ENCODE measurements around the gene TSR3.

The TSR3 gene

GRCh38 chr16:1320097-1320496, 31.6 kb downstream of the TSR3 start:
- Histone ChIP-seq H4K20me1 (ENCODE audit: control insufficient read depth, insufficient read depth, low read depth, low read length) (peaks cover 21% of the 10 kb centered on the region), H3K4me2 (ENCODE audit: low read length) (no peak overlapping the region)

GRCh38 chr16:1319041-1319440, 32.6 kb downstream of the TSR3 start:
- Histone ChIP-seq H3K36me3 (ENCODE audit: control insufficient read depth, low read length) (peaks cover 87% of the 10 kb centered on the region), H3K9me3 (ENCODE audit: control insufficient read depth, insufficient read depth, low read length) (no peaks in the 10 kb centered on the region), H3K79me2 (ENCODE audit: control insufficient read depth, low read length) (peaks cover 48% of the 10 kb centered on the region)

More at GRCh38 chr16:1320097-1320496, 31.6 kb downstream of the TSR3 start:
- Histone ChIP-seq H3K9me3 (ENCODE audit: control insufficient read depth, insufficient read depth, low read length) (no peaks in the 10 kb centered on the region), H3K27ac (ENCODE audit: low read depth, low read length) (no peak overlapping the region), H3K9me2 (replicated peaks; ENCODE audit: control insufficient read depth, low read length) (no peaks in the 10 kb centered on the region), H3F3A (ENCODE audit: control insufficient read depth, insufficient read depth) (no peaks in the 10 kb centered on the region; the same call in 1 of the 2 replicates), H3K36me3 (ENCODE audit: control insufficient read depth, low read length) (peaks cover 82% of the 10 kb centered on the region), H3K4me1 (ENCODE audit: control insufficient read depth, low read length) (no peaks in the 10 kb centered on the region), H3K27me3 (ENCODE audit: control insufficient read depth, low read length) (no peaks in the 10 kb centered on the region), H3K79me2 (ENCODE audit: control insufficient read depth, low read length) (peaks cover 37% of the 10 kb centered on the region), H3K4me3 (ENCODE audit: low read length) (no peak overlapping the region)
- TF ChIP-seq EZH2phosphoT487 (IDR thresholded peaks at IDR 0.05; ENCODE audit: borderline replicate concordance, low read length) = no peak

DNA sequence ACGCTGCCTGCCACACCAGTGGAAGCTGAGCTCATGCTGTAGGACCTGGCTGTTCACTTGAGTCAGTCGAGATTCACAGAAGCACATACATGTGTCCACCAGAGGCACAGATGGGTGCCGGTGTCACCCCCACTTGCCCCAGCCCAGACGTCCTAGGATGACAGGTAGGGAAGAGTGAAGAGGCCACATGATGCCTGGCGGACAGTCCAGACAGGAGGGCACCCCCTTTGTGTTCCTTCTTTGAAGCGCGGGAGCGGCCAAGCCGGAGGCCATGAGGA, 33.5 kb downstream of the TSR3 start:
- TF ChIP-seq, protein P1, sequence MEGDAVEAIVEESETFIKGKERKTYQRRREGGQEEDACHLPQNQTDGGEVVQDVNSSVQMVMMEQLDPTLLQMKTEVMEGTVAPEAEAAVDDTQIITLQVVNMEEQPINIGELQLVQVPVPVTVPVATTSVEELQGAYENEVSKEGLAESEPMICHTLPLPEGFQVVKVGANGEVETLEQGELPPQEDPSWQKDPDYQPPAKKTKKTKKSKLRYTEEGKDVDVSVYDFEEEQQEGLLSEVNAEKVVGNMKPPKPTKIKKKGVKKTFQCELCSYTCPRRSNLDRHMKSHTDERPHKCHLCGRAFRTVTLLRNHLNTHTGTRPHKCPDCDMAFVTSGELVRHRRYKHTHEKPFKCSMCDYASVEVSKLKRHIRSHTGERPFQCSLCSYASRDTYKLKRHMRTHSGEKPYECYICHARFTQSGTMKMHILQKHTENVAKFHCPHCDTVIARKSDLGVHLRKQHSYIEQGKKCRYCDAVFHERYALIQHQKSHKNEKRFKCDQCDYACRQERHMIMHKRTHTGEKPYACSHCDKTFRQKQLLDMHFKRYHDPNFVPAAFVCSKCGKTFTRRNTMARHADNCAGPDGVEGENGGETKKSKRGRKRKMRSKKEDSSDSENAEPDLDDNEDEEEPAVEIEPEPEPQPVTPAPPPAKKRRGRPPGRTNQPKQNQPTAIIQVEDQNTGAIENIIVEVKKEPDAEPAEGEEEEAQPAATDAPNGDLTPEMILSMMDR (IDR thresholded peaks at IDR 0.05; ENCODE audit: low read depth, low read length, poor library complexity, severe bottlenecking) = no peak
- no peak for TF ChIP-seq EZH2phosphoT487 (IDR thresholded peaks at IDR 0.05; ENCODE audit: borderline replicate concordance, low read length)
- H3K4me2 ChIP-seq (ENCODE audit: low read length) = no peak overlapping the region
- H4K20me1 ChIP-seq (ENCODE audit: control insufficient read depth, insufficient read depth, low read depth, low read length) = peaks cover 21% of the 10 kb centered on the region
- H3K9me3 ChIP-seq (ENCODE audit: control insufficient read depth, insufficient read depth, low read length) = no peaks in the 10 kb centered on the region
- peaks cover 56% of the 10 kb centered on the region for H3K79me2 ChIP-seq (ENCODE audit: control insufficient read depth, low read length)
- H3K27ac ChIP-seq (ENCODE audit: low read depth, low read length) = no peak overlapping the region
- peaks cover 86% of the 10 kb centered on the region for H3K36me3 ChIP-seq (ENCODE audit: control insufficient read depth, low read length)
- H3K27me3 ChIP-seq (ENCODE audit: control insufficient read depth, low read length) = no peaks in the 10 kb centered on the region
- no peak overlapping the region for H3K4me3 ChIP-seq (ENCODE audit: low read length)
- H3K4me1 ChIP-seq (ENCODE audit: control insufficient read depth, low read length) = no peaks in the 10 kb centered on the region
- no peaks in the 10 kb centered on the region; the same call in 1 of the 2 replicates for H3F3A ChIP-seq (ENCODE audit: control insufficient read depth, insufficient read depth)
- no peaks in the 10 kb centered on the region for H3K9me2 ChIP-seq (replicated peaks; ENCODE audit: control insufficient read depth, low read length)

More at GRCh38 chr16:1319041-1319440, 32.6 kb downstream of the TSR3 start:
- peaks cover 21% of the 10 kb centered on the region for H4K20me1 ChIP-seq (ENCODE audit: control insufficient read depth, insufficient read depth, low read depth, low read length)
- no peak overlapping the region for H3K4me2 ChIP-seq (ENCODE audit: low read length)
- H3F3A ChIP-seq (ENCODE audit: control insufficient read depth, insufficient read depth) = no peaks in the 10 kb centered on the region; the same call in 1 of the 2 replicates
- TF ChIP-seq, protein P1 (IDR thresholded peaks at IDR 0.05; ENCODE audit: low read depth, low read length, poor library complexity, severe bottlenecking) = no peak
- no peak for TF ChIP-seq EZH2phosphoT487 (IDR thresholded peaks at IDR 0.05; ENCODE audit: borderline replicate concordance, low read length)
- H3K27me3 ChIP-seq (ENCODE audit: control insufficient read depth, low read length) = no peaks in the 10 kb centered on the region
- H3K4me3 ChIP-seq (ENCODE audit: low read length) = no peak overlapping the region
- no peaks in the 10 kb centered on the region for H3K9me2 ChIP-seq (replicated peaks; ENCODE audit: control insufficient read depth, low read length)
- no peaks in the 10 kb centered on the region for H3K4me1 ChIP-seq (ENCODE audit: control insufficient read depth, low read length)
- H3K27ac ChIP-seq (ENCODE audit: low read depth, low read length) = no peak overlapping the region

GRCh38 chr16:1317479-1318267, 34.0 kb downstream of the TSR3 start:
- no peaks in the 10 kb centered on the region for H3K9me3 ChIP-seq (ENCODE audit: control insufficient read depth, insufficient read depth, low read length)
- no peaks in the 10 kb centered on the region for H3K4me1 ChIP-seq (ENCODE audit: control insufficient read depth, low read length)
- no peaks in the 10 kb centered on the region for H3K9me2 ChIP-seq (replicated peaks; ENCODE audit: control insufficient read depth, low read length)
- H3K79me2 ChIP-seq (ENCODE audit: control insufficient read depth, low read length) = peaks cover 62% of the 10 kb centered on the region
- no peak overlapping the region for H3K4me2 ChIP-seq (ENCODE audit: low read length)
- TF ChIP-seq EZH2phosphoT487 (IDR thresholded peaks at IDR 0.05; ENCODE audit: borderline replicate concordance, low read length) = no peak
- TF ChIP-seq, protein P1 (IDR thresholded peaks at IDR 0.05; ENCODE audit: low read depth, low read length, poor library complexity, severe bottlenecking) = no peak
- no peak overlapping the region for H3K4me3 ChIP-seq (ENCODE audit: low read length)
- no peak overlapping the region for H3K27ac ChIP-seq (ENCODE audit: low read depth, low read length)
- H3K27me3 ChIP-seq (ENCODE audit: control insufficient read depth, low read length) = no peaks in the 10 kb centered on the region
- peaks cover 90% of the 10 kb centered on the region for H3K36me3 ChIP-seq (ENCODE audit: control insufficient read depth, low read length)
- H3F3A ChIP-seq (ENCODE audit: control insufficient read depth, insufficient read depth) = no peaks in the 10 kb centered on the region; the same call in 1 of the 2 replicates
- H4K20me1 ChIP-seq (ENCODE audit: control insufficient read depth, insufficient read depth, low read depth, low read length) = peaks cover 25% of the 10 kb centered on the region
